GM19372 (cell line): Measurements from ENCODE around the gene LIMA1.
"Not testable (repeated sequence)": the region's sequence is repeated elsewhere in the genome, so short reads cannot be mapped to it uniquely, and the experiment has no call there.

Experiments used
- ATAC-seq: cut with Tn5 transposase; IDR thresholded peaks from one replicate; pipeline ENCODE4 v1.9.1; 2021; ENCODE audit warnings: mild to moderate bottlenecking, low read depth, moderate library complexity; ENCODE audit not compliant: unreplicated experiment

LIMA1 gene

GRCh38 chr12:50221228-50222008 is 61.9 kb downstream of the LIMA1 start:
- no peak for ATAC-seq

- no peak for ATAC-seq
These were observed 62.8 kb downstream of the LIMA1 start for GRCh38 chr12:50220363-50220995.

DNA sequence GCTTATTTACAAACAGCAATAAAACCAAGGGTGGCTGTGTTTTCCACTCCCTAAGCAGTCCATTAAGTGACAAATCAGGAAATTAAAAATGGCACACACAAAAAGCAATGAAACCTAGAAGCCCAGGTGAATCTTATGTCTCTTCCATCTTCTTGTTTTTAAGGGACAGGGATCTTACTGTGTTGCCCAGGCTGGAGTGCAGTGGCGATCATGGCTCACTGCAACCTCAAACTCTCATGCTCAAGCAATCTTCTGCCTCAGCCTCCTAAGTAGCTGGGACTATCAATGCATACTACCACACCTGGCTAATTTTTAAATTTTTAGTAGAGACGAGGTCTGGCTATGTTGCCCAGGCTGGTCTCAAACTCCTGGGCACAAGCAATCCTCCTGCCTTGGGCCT is 63.8 kb downstream of the LIMA1 start:
- ATAC-seq: no peak

GRCh38 chr12:50219001-50219400 is 64.3 kb downstream of the LIMA1 start:
- ATAC-seq: not testable (repeated sequence)

GRCh38 chr12:50218386-50218785 is 64.9 kb downstream of the LIMA1 start:
- no peak for ATAC-seq

GRCh38 chr12:50217202-50217601 is 66.1 kb downstream of the LIMA1 start:
- no peak for ATAC-seq

- no peak for ATAC-seq
These were observed 68.3 kb downstream of the LIMA1 start for GRCh38 chr12:50215033-50215432.

GRCh38 chr12:50214018-50214417 is 69.3 kb downstream of the LIMA1 start:
- no peak for ATAC-seq

GRCh38 chr12:50213439-50213838 is 69.9 kb downstream of the LIMA1 start:
- no peak for ATAC-seq

- ATAC-seq: no peak
These were observed 71.3 kb downstream of the LIMA1 start for GRCh38 chr12:50212071-50212467.

GRCh38 chr12:50211392-50212070 is 71.8 kb downstream of the LIMA1 start:
- ATAC-seq: no peak

- ATAC-seq: no peak
These were observed 75.9 kb downstream of the LIMA1 start for GRCh38 chr12:50207424-50207823.

- ATAC-seq: no peak
These were observed 77.7 kb downstream of the LIMA1 start for GRCh38 chr12:50205648-50206047.

- ATAC-seq: no peak
These were observed 79.6 kb downstream of the LIMA1 start for GRCh38 chr12:50203691-50204090.

DNA sequence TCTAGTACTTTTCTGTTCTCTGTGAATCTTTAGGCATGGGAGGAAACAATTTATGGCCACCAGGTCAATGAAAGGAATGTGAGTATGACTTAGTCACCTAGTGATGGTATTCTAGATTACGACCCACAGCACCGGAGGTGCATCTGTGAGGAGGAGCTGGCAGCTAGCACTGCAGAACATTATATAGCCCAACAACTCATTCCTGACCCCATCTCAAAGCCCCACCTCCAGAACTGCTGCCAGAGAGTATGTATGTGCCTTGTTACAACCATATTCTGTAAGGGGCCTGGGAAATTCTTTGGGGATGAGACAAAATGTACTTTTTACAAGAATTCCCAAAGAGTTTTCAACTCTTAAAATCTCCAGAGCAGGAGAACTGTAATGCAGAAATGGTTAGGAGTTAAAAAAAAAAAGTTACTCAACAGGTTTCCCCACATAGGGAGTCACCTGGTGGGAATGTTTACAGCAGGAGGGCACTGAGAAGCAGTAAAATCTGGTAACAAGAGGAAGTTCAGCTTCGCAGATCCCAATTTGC is 81.3 kb downstream of the LIMA1 start:
- ATAC-seq: no peak

- no peak for ATAC-seq
These were observed 82.6 kb downstream of the LIMA1 start for GRCh38 chr12:50200552-50201273.

DNA sequence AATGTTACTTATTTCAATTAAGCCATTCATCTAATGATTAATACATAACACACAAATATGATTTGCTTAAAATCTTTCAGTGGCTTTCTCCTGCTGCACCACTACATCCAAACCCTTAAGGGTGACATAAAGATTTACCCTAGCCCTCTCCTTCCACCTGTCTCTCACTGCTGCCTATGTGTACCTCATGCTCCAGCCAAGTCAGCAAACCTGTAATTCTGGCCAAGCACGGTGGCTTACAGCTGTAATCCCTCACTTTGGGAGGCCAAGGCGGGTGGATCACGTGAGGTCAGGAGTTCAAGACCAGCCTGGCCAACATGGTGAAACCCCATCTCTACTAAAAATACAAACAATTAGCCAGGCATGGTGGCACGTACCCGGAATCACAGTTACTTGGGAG is 84.5 kb downstream of the LIMA1 start:
- ATAC-seq: no peak

DNA sequence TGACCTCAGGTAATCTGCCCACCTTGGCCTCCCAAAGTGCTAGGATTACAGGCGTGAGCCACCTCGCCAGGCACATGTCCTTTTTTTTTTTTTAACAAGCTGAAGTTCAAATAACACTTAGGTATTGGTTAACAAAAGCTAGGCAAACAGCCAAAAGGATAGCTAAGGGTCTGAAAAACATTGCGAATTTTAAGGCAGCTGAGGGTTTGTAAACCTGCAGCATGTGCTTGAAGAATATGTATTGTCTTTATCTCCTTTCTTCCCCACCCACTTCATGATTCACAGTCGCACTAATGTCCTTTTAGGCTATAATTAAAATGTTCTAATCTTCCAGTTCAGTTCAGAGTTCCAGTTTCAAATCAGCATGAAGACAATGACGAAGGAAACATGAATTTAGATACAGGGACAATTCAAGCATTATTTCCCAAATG is 86.0 kb downstream of the LIMA1 start:
- no peak for ATAC-seq

DNA sequence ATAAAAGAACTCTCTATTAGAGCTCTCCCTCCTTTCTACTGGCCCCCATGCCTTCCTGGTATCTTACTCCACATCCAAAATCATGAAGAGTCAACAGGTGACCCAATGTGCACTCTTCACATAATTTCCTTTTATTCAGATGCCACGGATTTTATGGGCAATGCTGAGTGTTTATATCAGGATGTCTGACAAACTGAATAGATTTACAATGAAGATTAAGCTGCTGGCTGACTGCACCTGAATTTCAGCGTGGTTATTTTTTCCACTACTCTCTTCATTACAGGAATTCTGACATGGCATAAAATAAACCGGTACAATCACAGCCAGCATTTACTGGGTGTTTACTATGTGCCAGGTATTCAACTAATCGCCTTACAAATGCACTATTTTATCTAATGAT is 86.8 kb downstream of the LIMA1 start:
- no peak for ATAC-seq

DNA sequence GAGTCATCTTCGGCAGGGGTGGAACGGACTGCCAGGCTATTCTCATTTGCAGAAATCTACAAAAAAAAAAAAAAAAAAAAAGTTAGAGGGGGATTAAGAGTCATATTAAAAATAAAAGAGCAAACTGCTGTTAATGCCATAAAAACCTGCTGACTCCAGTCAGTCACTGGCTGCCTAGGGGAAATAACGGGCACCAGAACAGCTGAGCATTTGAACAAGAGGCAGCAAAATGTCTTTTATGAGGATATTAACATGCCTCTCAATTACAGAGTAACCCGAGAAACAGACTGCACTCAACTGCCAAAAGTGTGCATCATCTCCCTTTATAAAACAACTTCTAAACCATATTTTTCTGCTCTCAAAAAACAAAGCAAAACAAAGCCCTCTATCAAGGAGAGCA is 87.5 kb downstream of the LIMA1 start:
- ATAC-seq: no peak

DNA sequence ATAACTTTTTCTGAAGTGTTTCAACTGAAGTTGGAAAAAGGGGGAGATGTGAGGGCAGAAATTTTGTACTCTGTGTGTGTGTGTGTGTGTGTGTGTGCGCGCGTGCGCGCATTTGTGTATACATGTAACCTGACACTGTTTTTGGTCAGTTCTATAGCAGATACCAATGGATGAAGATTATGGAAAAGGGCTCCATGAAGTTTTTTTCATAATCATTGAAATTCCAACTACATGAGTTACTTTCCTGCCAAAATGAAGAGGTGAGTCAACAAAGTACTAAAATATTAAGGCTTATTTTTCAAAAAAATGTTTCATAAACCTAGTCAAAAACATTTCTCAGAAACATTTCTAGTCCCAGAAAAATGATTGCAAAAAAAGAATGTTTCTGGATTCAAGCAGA is 90.4 kb downstream of the LIMA1 start:
- ATAC-seq: no peak
